Measurements from ENCODE around the gene EBF3.

The EBF3 gene, protein sequence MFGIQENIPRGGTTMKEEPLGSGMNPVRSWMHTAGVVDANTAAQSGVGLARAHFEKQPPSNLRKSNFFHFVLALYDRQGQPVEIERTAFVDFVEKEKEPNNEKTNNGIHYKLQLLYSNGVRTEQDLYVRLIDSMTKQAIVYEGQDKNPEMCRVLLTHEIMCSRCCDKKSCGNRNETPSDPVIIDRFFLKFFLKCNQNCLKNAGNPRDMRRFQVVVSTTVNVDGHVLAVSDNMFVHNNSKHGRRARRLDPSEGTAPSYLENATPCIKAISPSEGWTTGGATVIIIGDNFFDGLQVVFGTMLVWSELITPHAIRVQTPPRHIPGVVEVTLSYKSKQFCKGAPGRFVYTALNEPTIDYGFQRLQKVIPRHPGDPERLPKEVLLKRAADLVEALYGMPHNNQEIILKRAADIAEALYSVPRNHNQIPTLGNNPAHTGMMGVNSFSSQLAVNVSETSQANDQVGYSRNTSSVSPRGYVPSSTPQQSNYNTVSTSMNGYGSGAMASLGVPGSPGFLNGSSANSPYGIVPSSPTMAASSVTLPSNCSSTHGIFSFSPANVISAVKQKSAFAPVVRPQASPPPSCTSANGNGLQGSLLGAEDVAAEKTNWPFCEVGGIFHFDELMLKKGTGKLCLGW

GRCh38 chr10:129963641-129964501 is at the start of gene EBF3:
EBF3 (minus strand) TSS chr10:129964274; CDS start chr10:129963768, 506 bp downstream.
- no peak for DNase-seq (ENCODE audit: low spot score)

DNA sequence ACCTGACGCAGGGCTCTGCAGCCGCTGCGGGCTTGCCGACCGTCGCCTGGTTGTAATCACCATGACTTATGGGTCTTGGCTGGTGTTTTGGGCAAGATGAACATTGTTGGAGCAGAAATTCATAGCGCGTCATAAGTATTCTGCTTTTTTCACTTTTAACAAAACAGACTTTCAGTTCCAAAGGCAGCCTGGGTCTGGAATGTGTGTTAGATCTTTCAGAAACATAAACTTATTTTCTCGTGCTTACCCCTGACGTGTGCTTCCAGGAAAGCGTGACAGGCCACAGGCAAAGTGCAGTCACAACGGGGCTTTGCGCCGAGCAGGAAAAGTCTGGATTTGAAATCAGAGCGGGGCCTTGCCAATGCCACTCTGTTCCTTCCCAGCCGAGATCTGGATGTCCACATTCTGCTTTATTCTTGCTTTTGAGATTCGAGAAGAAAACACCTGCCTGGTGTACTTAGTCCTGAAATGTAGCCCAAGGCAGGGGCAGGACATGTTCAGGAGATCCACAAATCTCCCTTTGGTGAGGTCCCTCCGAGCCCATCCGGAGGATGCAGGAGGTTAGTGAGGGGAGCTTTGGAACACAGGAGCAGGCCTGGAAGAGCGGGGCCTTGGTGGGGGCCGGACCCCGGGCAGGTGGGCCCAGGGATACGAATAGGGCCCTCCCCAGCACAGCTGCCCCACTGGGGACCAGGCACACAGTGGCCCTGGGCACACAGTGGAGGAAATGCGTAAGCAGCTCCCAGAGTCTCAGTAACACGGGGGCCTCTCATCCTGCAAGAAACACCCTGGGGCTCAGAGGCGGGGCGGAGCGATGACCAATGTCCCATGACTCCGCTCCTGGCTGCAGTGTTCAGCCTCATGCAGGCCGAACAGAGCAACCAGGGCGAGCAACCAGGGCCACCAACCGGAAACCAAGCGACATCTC is 49.5 kb upstream of the EBF3 start:
- DNase-seq (ENCODE audit: low spot score): no peak

DNA sequence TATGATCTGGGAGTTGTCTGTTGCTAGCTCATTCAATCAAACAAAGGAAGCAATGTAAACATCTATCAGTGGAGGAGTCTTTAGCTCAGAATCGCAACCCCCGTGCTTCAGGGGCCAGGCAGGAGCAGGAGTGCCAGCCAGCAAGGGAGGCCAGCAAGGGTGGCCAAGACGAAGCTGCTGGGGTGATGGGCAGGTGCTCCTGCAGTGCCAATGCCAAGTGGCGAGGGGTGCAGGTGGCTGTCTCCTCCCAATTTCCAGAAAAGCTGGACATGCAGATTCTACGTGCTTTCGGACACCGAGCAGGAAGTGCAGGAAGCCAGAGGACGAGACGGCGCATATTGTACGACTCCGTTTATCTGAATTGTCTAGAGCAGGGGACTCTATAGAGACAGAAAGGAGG is 48.1 kb upstream of the EBF3 start:
- no peak for DNase-seq (ENCODE audit: low spot score)

DNA sequence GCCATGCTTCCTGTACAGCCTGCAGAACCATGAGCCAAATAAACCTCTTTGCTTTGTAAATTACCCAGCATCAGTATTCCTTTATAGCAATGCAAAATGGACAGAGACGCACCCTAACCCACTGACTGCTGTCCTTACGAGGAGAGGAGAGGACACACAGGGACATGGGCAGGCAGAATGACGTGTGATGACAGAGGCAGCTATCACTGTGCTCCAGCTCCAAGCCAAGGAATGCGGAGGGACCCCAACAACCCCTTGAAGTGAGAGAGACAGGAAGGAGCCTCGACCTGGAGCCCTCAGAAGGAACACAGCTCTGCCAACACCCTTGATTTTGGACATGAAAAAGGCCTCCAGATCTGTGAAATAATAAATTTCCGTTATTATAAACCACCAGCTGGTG is 46.6 kb upstream of the EBF3 start:
- no peak for DNase-seq (ENCODE audit: low spot score)

DNA sequence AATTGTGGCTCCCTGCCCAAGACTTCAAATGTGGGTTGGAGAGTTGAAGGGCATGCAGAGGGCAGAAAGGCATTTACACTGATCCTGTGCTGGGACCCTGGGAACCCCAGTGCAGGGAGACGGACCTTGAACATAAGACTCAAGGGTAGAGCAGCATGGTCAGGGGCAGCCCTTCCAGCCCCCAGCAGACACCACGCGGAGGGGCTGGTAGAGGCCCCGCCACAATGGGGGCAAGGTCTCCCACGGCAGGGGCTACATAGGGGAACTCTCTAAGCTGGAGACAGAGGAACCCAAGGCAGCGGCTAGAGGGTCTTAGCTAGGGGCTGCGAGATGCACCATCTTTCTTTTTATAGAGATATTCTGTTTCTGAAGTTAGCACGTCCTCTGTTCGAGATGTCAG is 45.2 kb upstream of the EBF3 start:
- DNase-seq (ENCODE audit: low spot score): no peak

DNA sequence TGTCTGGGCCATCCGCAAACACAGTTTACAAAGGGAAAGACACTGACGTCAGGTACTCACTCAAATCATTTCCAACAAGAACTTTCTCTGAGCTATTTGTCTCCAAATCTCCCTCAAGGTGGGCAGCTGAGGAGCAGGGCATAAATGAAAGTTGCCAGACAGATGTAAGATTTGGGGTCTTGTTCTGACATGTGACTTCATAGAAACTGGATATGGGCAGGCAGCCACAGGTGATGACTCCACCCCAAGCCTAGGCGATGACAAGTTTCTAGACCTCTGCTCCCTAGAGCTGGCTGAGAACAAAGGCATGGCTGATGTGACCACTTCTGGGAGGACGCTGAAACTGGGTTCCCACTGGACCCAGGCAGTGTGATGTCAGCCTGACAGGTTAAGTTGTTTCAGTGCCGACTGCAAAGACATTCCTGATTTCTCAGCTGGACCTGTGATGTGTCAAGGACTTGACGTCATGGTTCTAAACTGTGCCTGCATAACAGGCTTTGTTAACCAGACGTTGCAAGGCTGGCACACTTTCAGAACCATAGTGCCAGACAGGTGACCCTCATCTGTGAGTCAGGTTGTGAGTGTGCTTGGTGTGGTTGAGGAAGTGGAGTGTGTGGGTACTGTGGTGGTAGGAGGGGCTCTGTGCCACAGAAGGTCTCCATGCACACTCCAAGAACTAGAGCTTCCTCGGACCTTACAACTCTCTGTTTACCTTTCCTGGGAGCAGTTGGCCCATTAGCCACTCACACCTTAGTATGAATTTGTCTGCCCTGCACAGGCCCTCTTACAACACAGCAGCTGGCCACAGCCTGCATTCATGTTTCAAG is 39.9 kb upstream of the EBF3 start:
- no peak for DNase-seq (ENCODE audit: low spot score)

- DNase-seq (ENCODE audit: low spot score): no peak
Observed at GRCh38 chr10:130003166-130003565, 39.1 kb upstream of the EBF3 start.

GRCh38 chr10:130002606-130003005 is 38.5 kb upstream of the EBF3 start:
- no peak for DNase-seq (ENCODE audit: low spot score)

- DNase-seq (ENCODE audit: low spot score): no peak
Observed at GRCh38 chr10:130000918-130001317, 36.8 kb upstream of the EBF3 start.

GRCh38 chr10:129999140-129999539 is 35.1 kb upstream of the EBF3 start:
- no peak for DNase-seq (ENCODE audit: low spot score)

DNA sequence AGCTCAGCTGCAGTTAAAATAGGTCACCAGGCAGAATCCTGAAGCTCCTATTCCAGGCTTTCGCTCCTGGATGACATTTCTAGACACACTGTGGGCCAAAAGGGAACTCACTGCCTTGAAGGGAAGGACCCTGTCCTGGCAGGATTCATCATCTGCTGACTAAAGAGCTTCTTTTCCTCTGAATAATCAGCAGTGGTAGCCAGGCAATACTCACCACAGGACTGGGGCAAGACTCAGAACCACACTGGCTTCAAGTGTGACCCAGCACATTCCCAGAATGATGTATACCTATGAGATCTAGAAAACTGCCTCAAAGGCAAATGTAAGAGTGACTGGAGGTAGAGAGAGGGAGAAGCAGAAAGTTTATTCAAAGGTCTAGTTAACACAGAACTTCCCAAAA is 29.5 kb upstream of the EBF3 start:
- no peak for DNase-seq (ENCODE audit: low spot score)

GRCh38 chr10:129992356-129992755 is 28.3 kb upstream of the EBF3 start:
- no peak for DNase-seq (ENCODE audit: low spot score)

- DNase-seq (ENCODE audit: low spot score): no peak
Observed at GRCh38 chr10:129982825-129983224, 18.8 kb upstream of the EBF3 start.

- DNase-seq (ENCODE audit: low spot score): no peak
Observed at GRCh38 chr10:129978980-129979379, 14.9 kb upstream of the EBF3 start.

GRCh38 chr10:129978322-129978721 is 14.2 kb upstream of the EBF3 start:
- no peak for DNase-seq (ENCODE audit: low spot score)

GRCh38 chr10:129977794-129978193 is 13.7 kb upstream of the EBF3 start:
- no peak for DNase-seq (ENCODE audit: low spot score)

DNA sequence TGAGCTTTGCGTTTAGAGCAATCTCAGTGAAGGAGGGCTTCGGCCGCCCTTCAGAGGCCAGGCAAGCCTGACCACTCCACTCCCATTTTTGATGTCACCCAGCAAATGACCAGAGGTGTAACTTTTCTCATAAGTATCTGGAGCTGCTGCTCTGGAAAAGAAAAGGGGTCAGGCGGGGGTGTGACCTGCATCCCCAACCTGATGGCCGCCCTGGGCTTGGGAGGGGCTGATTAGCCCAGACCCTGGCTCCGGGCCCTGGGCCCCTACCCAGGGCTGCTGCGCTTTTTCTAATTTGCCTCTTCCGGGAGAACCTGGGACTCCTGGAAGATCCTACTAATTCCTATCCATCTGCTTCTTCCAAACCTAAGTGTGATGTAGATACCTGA is 9.6 kb upstream of the EBF3 start:
- no peak for DNase-seq (ENCODE audit: low spot score)

DNA sequence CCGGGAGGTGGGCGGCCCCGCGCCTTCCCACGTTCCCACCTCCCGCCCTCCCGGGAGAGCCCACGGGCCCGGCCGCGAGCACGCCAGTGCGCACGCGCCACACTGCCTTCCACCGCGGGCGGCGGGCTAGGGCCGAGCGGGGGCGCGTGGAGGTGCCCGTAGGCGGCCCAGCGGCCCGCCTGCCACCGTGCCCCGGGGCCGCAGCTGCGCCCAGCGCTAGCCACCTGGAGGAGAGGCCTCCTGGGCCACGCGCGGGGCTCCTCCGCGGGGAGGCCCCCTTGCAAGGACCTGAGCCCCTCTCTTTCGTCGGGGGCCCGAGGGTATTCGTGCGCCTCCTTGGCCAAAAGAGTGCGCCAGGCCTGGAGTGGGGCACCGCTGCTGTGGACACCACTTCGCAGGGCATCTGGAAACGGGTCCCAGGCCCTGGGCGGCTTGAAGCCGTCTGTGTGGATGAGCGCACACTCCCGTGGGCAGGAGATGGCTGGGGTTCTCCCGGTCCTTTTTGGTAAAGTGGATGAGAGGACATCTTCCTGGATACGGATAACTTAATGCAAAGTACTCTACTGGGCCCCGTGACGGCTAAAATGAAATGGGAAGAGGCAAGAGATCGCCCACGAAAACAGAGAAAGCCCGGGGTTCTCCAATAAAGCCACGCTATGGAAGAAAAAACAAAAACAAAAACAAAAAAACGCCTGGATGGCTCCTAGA is 9.0 kb upstream of the EBF3 start:
- no peak for DNase-seq (ENCODE audit: low spot score)

DNA sequence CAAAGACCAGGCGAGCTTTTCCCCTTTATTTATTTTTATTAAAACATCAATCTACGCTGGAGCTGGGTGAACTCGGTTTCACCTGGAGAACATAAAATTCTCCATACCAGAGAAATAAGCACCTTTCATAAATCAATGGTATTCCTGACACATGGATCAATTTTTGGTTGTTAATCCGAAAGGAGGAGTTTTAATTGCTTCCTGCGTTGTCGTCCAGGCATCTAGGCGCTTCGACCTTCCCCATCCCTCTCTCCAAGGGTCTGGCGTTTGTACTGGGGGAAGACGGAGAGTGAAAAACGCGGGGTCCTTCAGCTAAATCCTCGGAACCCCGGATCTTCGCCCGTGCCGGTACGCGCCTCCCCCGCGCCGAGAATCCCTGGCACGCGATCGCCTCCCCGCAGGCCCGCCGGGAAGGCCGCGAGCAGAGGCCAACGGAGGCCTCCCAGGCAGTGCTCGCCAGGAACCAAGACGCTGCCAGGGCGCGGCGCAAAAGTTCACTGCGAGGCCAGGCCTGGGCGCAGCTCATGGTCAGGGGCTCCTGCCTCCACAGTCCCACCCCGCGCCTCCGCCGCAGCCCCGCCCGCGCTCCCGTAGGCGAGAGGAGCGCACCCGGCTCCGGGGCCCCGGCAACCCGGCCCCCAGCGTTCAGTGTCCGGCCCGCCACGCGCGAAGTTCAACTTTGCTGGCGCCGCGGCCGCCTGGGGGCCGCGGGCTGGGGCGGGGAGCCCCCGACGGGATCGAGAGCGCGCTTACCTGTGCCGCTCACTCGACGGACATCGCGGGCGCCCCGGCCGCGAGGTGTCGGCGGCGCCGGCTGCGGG is 8.3 kb upstream of the EBF3 start:
- DNase-seq (ENCODE audit: low spot score): no peak
